ENCODE results near the gene LRIG1. TPM values are rescaled to one million over a fixed set of nuclear protein-coding genes. Genes with fewer than 3 reads are reported as not detected.
A peak's percentile ranks its signal among the peaks of the same experiment; 100 is the strongest.

Gene LRIG1
- total RNA-seq, 4 donors from 2014 or later: 48.6 to 58.6 (median 52.5) TPM

GRCh38 chr3:66415867-66416428 is 84.9 kb downstream of the LRIG1 start:
- DNase-seq (ENCODE audit: low spot score in 2 of 2): no peak
- peak overlapping the region in 1 of 4 donors; percentile 20 for H3K27ac ChIP-seq
- no peak overlapping the region for H3K4me3 ChIP-seq
- no peaks in the 10 kb centered on the region for H3K27me3 ChIP-seq
- 65 to 66% methylated on average over 5 of the region's 5 CpGs for WGBS, 2 donors
- TF ChIP-seq EP300 (IDR thresholded peaks at IDR 0.05) (no peak), CTCF (IDR thresholded peaks at IDR 0.05) (no peak), POLR2A (IDR thresholded peaks at IDR 0.05) (no peak)
- no peaks in the 10 kb centered on the region for H3K9me3 ChIP-seq
- peaks cover 0 to 39% (median 22%) of the 10 kb centered on the region in 4 donors for H3K4me1 ChIP-seq
- H3K36me3 ChIP-seq: peaks cover 0 to 49% (median 0%) of the 10 kb centered on the region in 3 donors

- TF ChIP-seq CTCF (IDR thresholded peaks at IDR 0.05): no peak
- TF ChIP-seq EP300 (IDR thresholded peaks at IDR 0.05): no peak
- TF ChIP-seq POLR2A (IDR thresholded peaks at IDR 0.05): no peak
- H3K36me3 ChIP-seq: peaks cover 0 to 60% (median 5%) of the 10 kb centered on the region in 3 donors
- DNase-seq (ENCODE audit: low spot score in 2 of 2): no peak
- WGBS, 2 donors: 87 to 90% methylated on average over 5 of the region's 5 CpGs
- no peak overlapping the region for H3K4me3 ChIP-seq
- no peaks in the 10 kb centered on the region for H3K27me3 ChIP-seq
- no peak overlapping the region for H3K27ac ChIP-seq
- peaks cover 0 to 34% (median 22%) of the 10 kb centered on the region in 4 donors for H3K4me1 ChIP-seq
- no peaks in the 10 kb centered on the region for H3K9me3 ChIP-seq
Measured at GRCh38 chr3:66414846-66415245, 86.0 kb downstream of the LRIG1 start.

GRCh38 chr3:66413151-66413751 is 87.6 kb downstream of the LRIG1 start:
- Histone ChIP-seq H3K36me3 (peaks cover 0 to 71% (median 5%) of the 10 kb centered on the region in 3 donors), H3K4me1 (peaks cover 0 to 33% (median 14%) of the 10 kb centered on the region in 4 donors), H3K27me3 (no peaks in the 10 kb centered on the region), H3K4me3 (no peak overlapping the region), H3K9me3 (no peaks in the 10 kb centered on the region), H3K27ac (no peak overlapping the region)
- DNase-seq (ENCODE audit: low spot score in 2 of 2): no peak
- TF ChIP-seq POLR2A (IDR thresholded peaks at IDR 0.05): no peak
- 69 to 81% methylated on average over 7 of the region's 7 CpGs for WGBS, 2 donors

- H3K9me3 ChIP-seq: no peaks in the 10 kb centered on the region
- no peak overlapping the region for H3K4me3 ChIP-seq
- no peak for DNase-seq (ENCODE audit: low spot score in 2 of 2)
- peaks cover 0 to 38% (median 15%) of the 10 kb centered on the region in 4 donors for H3K4me1 ChIP-seq
- TF ChIP-seq EP300 (IDR thresholded peaks at IDR 0.05) (no peak), CTCF (IDR thresholded peaks at IDR 0.05) (no peak), POLR2A (IDR thresholded peaks at IDR 0.05) (no peak)
- H3K36me3 ChIP-seq: peaks cover 0 to 74% (median 5%) of the 10 kb centered on the region in 3 donors
- 76 to 83% methylated on average over 18 to 24 of the region's 24 CpGs for WGBS, 2 donors
- H3K27me3 ChIP-seq: no peaks in the 10 kb centered on the region
- no peak overlapping the region for H3K27ac ChIP-seq
Measured at GRCh38 chr3:66411961-66412887, 88.6 kb downstream of the LRIG1 start.

- H3K27ac ChIP-seq: no peak overlapping the region
- H3K4me1 ChIP-seq: peaks cover 0 to 37% (median 8%) of the 10 kb centered on the region in 4 donors
- peaks cover 0 to 78% (median 5%) of the 10 kb centered on the region in 3 donors for H3K36me3 ChIP-seq
- no peaks in the 10 kb centered on the region for H3K9me3 ChIP-seq
- no peaks in the 10 kb centered on the region for H3K27me3 ChIP-seq
- 50 to 54% methylated on average over 8 of the region's 8 CpGs for WGBS, 2 donors
- no peak for DNase-seq (ENCODE audit: low spot score in 2 of 2)
- no peak for TF ChIP-seq CTCF (IDR thresholded peaks at IDR 0.05)
- no peak for TF ChIP-seq POLR2A (IDR thresholded peaks at IDR 0.05)
- TF ChIP-seq EP300 (IDR thresholded peaks at IDR 0.05): no peak
- H3K4me3 ChIP-seq: no peak overlapping the region
Measured at GRCh38 chr3:66411474-66411873, 89.3 kb downstream of the LRIG1 start.

Measured in tibial nerve (tissue), 4 donors.